Measurements from ENCODE around the gene SEMA5B.

Gene SEMA5B

GRCh38 chr3:122944671-122945161 lies 82.8 kb downstream of the SEMA5B start:
- DNase-seq (ENCODE audit: low spot score), result no peak

GRCh38 chr3:122943828-122944190 lies 83.8 kb downstream of the SEMA5B start:
- DNase-seq (ENCODE audit: low spot score), result no peak

- DNase-seq (ENCODE audit: low spot score), result peak; percentile 68
Measured at GRCh38 chr3:122942937-122943827, 84.4 kb downstream of the SEMA5B start.

GRCh38 chr3:122942239-122942638 lies 85.3 kb downstream of the SEMA5B start:
- DNase-seq (ENCODE audit: low spot score), result no peak

GRCh38 chr3:122941228-122942206 lies 86.0 kb downstream of the SEMA5B start:
- DNase-seq (ENCODE audit: low spot score), result no peak

- DNase-seq (ENCODE audit: low spot score), result no peak
Measured at GRCh38 chr3:122940628-122941086, 86.9 kb downstream of the SEMA5B start.

- DNase-seq (ENCODE audit: low spot score), result no peak
Measured at GRCh38 chr3:122938783-122939425, 88.7 kb downstream of the SEMA5B start.

GRCh38 chr3:122937745-122938144 lies 89.8 kb downstream of the SEMA5B start:
- no peak for DNase-seq (ENCODE audit: low spot score)

GRCh38 chr3:122936986-122937385 lies 90.6 kb downstream of the SEMA5B start:
- DNase-seq (ENCODE audit: low spot score), result no peak

- no peak for DNase-seq (ENCODE audit: low spot score)
Measured at GRCh38 chr3:122936335-122936734, 91.2 kb downstream of the SEMA5B start.

- no peak for DNase-seq (ENCODE audit: low spot score)
Measured at GRCh38 chr3:122934251-122934650, 93.3 kb downstream of the SEMA5B start.

- no peak for DNase-seq (ENCODE audit: low spot score)
Measured at GRCh38 chr3:122932251-122932967, 95.2 kb downstream of the SEMA5B start.

- DNase-seq (ENCODE audit: low spot score), result no peak
Measured at GRCh38 chr3:122931636-122932035, 95.9 kb downstream of the SEMA5B start.

- no peak for DNase-seq (ENCODE audit: low spot score)
Measured at GRCh38 chr3:122930063-122930997, 97.2 kb downstream of the SEMA5B start.

- DNase-seq (ENCODE audit: low spot score), result no peak
Measured at GRCh38 chr3:122929188-122930062, 98.1 kb downstream of the SEMA5B start.

GRCh38 chr3:122928396-122929187 lies 99.0 kb downstream of the SEMA5B start:
- DNase-seq (ENCODE audit: low spot score), result no peak

GRCh38 chr3:122927726-122928125 lies 99.8 kb downstream of the SEMA5B start:
- no peak for DNase-seq (ENCODE audit: low spot score)

- DNase-seq (ENCODE audit: low spot score), result no peak
Measured at GRCh38 chr3:122926811-122927210, 100.8 kb downstream of the SEMA5B start.

Data from SW480 (cell line).